GM18507 (cell line): ENCODE data around the gene CYP4B1.

Source experiments
- DNase-seq: peaks from one replicate; pipeline ENCODE4 v3.0.0; 2011; ENCODE audit warnings: low read depth; ENCODE audit not compliant: insufficient read length; ENCODE audit errors: extremely low spot score
- FAIRE-seq: peaks from 2 replicates; lab custom pipeline; 2011; peaks lifted over from hg19 to GRCh38; lab: Jason Lieb, UNC

CYP4B1 gene

DNA sequence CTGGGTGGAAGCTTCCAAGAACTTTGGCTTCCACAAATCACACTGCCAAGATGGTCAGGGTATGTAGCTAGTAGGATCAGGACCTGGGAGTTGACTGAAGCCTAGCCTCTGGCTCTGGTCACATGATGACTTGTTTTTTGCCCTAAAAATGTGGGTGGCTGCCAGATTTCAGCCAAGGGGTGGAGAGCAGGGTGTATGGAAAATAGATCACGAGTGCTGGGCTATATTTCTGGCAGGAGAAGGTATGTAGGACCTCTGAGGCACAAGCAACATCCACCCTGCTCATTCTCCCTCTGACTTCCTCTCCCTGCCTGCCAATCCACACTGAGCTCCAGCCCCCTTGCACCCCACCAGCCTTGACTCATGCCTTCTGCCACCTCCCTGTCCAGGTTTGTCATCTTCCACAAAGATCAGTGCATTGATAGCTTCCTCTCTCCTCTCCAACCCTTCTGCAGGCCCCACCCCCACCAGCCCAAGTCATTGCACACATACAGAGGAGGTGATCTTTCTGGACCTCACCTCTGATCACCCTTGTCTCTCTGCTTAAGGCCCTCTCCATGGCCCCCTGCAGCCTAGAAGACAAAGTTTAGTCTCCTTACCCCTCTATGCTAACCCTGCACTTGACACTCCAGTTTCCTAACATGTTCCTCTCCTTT, 8.3 kb upstream of the CYP4B1 start:
- no peak for FAIRE-seq
- no peak for DNase-seq

DNA sequence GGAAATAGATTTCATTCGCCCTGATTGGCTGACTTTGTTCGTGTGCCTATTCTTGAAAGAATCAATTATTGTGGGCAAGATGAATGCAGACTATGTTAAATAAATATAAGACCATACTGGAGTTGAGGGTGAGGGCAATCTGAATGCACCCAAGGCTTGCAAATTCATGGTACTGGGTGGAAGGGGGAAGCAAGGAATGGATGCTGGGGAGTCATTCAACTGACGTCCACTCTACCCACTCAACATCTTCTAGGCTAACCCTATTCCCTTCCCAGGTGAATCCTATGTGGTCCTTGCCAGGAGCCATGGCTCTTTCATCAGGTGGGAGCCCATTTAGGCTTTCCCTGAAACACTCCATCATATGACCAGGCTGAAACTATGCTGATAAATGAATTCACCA, 5.7 kb upstream of the CYP4B1 start:
- FAIRE-seq: no peak
- DNase-seq: no peak

DNA sequence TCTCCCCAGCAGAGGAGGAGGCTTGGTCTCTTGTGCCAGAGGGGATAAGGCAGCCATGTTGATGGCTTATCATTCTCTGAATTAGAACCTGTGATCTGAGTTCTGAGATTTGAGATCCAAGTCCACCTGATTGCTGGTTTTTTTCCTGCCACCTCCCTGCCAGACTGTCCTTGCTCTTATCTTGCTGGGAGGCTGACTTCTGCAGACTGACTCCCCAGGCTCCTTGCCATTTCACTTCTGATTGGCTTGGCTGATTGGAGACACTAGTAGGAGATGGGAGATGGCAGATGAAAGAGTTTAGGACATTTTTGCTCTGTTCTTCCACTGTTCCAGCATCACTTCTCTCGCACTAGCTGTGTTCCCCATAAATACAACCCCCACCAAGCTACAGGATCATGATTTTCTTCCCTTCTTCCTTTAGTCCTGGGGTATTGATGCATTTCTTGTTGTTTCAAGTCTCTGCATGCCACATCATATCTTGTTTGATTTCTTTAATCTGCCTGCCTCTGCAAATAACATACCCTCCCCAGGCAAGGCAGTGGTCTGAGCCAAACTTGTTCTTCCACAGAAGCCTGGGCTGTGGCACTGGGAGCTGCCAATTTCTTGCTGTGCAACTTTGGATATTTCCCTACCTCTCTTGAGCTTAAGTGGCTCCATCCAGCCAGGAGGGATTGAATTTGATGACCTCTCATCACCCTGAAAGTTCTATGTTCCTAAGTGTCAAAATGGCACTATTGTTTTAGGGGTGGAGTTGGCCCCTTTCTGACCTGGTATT, 963 bp upstream of the CYP4B1 start:
- FAIRE-seq: no peak
- no peak for DNase-seq

DNA sequence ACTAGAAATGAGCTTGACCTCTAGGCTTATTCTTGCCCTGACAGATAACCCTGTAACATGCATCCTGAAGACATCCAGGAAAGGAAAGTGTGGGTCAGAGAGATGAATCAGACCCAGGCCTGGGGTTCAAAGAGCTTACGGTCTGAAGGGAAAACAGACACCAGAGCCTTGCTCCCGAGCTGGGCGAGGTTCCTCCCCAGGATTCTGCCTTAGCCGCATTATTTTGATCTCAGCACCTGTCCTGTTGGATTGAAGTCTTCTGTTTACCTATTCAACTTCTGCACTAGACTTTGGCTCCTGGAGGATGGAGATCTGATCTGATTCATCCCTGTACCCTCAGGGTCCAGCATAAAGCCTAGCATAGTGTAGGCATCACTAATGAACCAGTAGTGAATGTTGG, 1.9 kb downstream of the CYP4B1 start:
- FAIRE-seq (no peak), DNase-seq (no peak)

DNA sequence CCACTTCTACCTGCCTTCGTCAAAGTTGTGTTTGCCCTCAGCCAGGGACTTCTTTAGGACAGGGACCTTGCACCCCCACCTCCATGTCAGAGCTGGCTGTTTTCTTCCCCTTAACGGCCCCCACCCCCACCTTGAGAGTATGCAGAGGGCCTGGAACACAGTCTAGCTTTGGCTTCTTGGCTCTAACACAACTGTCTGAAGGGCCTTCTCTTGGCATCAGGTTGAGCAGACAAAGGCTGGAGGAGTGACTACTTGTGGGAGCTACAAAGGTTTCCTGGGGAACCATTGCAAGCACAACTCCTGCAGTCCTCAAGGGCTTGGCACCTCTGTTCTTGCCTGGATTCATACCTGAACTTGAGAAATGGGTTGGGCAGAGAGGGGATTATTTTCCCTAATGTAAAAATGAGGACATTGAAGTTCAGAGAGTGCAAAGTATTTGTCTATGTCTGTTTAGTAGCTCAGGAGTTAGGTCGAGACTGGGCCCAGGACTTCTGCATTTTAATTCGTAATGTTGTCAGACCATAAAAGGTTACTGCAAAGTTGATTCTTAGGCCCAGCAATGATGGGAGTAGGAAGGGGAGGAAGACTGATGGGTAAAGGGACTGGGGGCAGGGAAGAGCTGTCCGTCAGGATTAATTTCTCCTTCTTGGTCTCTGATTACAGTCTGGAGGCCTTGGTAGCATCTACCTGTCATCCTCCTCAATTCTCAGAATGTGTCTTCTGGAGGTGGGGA, 2.6 kb downstream of the CYP4B1 start:
- DNase-seq (no peak), FAIRE-seq (no peak)

DNA sequence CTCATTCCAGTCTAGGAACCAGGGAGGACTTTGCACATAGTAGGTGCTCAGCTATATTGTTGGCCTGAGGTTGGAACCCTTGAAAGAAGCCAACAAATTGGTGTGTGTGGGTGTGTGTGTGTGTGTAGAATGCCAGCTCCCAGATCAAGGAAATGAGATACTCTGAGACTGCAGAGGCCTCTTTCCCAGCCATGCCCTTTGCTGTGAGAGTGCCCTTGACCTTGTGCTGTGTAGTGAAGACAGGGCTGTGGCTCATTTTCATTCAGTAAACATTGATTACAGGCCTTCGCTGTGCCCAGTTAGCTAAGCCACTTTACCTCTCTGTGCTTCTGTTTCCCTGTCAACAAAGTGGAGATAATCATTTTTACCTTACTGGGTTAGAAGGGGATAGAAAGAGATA, 3.2 kb downstream of the CYP4B1 start:
- FAIRE-seq: no peak

DNA sequence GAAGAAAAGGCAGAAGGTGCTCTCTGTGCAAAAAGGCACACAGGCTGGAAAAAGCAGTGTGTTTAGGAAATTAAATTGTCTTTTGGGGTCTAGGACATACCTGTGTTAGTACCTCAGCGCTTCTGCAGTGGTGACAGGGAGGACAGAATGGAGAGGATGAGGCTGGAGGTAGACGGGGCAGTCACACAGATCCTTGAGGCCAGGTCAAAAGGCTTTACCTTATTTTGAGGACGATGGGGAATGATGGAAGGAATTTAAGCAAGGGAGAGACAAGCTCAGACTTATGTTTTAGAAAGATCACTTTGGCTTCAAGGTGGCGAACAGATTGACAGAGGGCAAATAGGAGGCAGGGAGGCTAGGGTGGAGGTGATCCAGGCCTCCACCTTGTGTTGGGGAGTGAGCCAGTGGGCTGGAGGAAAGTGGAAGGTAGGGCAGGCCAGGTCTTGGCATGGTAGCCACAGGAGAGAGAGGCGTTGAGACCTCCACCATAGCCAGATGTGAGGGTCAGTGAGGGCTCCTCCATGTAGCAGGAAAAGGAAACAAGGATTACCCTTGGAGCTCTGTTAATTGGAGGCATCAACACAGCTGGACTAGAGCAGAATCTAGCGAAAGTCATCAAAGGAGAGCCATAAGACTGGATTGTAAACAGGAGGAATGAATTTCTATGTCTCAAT, 4.2 kb downstream of the CYP4B1 start:
- no peak for FAIRE-seq
- DNase-seq: no peak

More for the DNA sequence above, 3.2 kb downstream of the CYP4B1 start:
- DNase-seq: no peak

DNA sequence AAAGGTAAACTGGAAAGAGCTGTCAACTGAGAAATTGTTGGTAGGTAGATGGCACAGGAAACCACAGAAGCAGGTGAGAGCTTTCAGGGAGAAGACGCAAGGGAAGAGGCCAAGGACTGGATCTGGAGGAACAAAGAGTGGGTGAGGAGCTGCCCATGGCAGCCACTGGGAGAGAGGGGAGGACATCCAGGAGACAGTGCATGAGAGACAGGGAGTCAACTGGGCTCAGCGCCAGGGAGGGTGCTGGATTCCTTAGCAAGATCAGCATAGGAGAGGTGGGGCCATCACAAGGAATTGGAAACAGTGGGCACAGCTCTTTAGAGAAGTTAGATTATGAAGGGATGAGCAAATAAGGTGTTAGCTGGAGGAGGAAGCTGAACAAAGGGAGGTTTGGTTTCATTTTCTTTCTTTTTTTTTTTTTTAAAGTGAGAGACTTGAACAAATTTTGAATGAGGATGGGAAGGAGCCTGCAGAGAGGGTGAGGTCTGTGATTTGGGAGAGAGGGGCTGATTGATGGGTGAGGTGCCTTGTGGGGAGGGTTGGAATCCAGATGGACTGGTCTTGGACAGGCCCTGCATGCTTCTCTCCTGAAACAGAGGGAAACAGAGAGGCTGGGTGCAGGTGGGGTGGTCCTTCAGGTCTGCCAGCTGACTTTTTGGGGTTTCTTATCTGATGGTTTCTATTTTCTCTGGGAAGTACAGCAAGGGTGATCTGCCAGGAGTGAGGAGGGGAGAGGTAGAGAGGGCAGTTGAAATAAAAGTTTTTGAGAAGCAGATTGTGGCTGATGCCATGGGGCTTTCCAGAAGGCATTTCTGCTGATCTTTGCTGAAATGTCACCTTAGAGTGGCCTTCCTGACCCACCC, 5.4 kb downstream of the CYP4B1 start:
- no peak for DNase-seq
- FAIRE-seq: no peak

DNA sequence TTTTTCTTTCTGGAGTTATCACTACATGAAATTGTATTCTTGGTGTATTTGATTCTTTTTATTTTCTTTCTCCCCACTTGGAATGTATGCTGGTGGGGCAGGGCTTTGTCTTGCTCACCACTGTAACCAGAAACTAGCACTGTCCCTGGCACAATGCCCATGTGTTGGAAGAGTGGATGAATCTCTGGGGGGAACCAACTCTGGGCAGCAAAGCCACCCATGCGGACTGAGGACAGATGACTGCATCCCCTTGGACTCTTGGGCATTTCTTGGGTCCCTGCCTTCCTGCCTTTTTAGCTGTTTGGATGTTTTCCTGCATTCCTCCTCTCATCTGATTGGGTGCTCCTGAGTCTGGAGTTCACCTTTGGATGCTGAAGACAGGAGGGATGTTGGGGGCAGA, 6.1 kb downstream of the CYP4B1 start:
- FAIRE-seq (no peak), DNase-seq (no peak)

DNA sequence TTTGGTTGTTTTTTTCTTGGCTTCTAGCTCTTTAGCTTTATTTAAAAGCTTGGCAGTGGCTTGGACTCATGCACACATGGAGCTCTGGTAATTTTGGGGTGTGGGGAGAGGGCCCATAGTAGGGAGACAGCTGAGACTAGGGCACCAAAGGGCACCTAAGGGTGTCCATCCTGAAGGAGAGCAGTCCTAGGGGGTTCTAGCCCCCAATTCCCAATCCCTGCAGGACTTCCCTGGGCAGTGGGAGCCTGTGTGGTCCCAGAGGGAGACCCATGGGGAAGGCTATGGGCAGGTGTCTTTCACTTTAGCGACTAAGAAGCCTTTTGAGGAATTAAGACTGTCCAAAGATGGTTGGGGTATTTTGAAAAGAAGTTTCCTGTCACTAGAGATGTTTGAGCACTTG, 6.9 kb downstream of the CYP4B1 start:
- FAIRE-seq: no peak
- DNase-seq: no peak

DNA sequence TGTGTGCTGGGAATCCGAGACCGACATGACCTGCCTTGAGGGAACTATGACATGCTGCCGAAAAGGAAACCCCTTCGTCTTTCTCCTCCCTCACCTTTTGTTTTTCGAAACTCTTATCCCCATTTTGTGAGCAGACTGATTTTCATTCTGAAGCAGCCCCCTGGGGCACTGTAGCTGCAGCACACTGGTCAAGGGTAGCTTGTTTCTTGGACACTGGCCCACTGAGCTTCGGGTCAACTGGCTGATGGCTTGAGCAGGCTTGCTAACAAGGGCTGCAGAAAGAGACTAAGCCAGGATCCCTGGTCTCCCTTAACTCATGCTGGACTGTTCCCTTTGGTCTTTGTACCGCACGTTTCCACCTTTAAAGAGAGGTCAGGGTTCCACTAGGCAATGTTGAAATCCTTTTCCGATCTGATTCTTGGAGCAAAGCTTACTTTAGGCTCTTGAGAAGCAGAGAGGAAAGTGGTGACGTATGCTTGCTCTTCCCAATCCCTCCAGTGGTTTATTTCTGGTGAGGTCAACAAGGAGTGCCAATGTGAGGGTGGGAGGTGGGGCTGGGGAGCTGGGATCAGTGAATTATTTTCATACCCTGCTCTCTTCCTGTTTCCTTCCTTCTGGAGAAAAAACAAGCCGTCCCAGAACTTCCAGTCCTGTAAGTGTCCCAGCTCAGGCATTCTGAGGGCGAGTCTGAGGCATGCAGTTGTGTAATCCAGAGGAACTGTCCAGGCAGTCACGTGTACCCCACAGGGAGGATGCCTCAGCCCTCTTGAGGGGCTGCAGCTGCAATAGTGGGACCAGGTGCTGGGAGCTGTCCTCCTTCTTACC, 7.6 kb downstream of the CYP4B1 start:
- FAIRE-seq (no peak), DNase-seq (no peak)

DNA sequence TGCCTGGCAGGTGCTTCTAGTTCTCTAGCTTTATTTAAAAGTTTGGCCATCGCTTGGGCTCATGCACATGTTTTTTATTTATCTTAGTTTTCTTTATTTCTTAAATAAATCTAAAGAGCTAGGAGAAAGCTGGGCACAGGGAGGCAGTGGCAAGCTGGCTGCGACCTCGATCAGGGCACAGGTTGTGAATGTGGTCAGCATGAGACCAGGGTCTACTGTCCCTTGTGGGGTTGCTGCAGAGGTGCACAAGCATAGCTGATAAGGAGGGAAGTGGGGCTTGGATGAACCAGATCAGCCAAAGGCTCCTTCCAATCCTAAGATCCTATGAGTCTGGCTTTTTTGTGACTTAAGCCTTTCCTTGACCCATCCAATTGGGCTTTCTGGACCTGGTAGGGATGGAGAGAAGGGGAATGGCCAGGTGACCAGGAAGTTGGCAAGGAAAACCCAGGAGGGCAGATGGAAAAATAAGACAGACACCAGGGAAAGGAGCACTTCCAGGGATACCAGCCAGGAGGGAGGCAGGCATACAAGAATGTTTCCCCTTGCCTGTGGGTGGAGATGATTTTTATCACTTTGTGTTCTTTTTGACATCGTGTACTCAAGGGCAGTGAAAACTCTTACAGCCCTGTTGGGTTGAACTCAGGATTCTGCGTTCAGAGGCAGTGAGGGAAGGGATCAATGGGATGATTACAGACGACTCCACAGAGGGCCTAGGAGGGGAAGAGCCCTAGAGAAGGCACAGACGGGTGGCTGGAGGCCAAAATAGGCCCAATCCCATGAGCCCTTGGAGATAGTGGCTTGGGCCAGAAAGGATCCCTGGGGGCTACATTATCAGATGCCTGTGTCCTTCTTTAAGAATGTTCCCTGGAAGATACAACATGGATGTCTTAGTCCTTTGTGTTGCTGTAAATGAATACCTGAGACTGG, 8.5 kb downstream of the CYP4B1 start:
- no peak for DNase-seq
- no peak for FAIRE-seq

DNA sequence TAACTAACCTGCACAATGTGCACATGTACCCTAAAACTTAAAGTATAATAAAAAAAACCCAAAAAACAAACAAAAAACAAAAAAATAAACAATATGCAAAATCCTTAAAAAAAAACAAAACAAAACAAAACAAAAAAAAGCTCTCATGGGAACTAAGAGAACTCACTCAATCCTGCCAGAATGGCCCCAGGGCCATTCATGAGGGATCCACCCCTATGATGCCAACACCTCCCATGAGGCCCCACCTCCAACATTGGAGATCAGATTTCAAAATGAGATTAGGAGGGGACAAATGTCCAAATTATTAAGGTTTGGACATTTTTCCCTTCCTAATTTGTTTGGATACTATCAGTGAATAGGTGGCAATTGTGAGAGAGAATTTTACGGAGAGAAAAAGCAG, 10.2 kb downstream of the CYP4B1 start:
- FAIRE-seq (no peak), DNase-seq (no peak)

DNA sequence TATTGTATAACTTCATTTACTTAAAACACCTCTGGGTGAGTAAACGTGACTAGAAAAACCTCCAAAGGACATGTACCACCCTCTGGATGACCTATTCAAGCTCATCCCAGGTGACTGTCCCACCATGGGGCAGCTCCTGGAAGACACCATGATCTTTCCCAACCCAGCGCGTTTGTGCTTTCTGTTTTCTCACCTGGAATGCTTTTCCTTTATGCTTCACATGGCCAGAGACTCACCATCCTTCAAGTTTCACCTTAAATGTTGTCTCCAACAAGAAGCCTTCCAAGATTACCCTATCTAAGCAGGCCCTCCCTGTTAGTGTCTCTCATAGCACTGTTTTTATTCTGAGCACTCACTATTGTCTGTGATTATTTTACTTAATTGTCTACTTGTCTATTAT, 11.1 kb downstream of the CYP4B1 start:
- FAIRE-seq: no peak
- DNase-seq: no peak

DNA sequence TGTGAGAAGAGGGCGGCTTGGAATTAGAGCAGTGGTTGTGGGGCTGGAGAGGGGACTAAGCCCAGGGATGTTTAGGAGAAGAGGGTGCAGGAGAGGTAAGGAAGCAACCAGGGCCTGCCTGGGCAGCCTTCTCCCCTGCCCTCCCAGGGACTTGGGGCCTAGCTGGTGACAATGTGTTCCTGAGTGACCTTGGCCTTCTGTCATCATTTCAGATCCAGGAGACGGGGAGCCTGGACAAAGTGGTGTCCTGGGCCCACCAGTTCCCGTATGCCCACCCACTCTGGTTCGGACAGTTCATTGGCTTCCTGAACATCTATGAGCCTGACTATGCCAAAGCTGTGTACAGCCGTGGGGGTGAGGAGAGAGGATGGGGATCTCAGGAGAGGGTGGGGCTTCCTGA, 11.8 kb downstream of the CYP4B1 start:
- FAIRE-seq (no peak), DNase-seq (no peak)

DNA sequence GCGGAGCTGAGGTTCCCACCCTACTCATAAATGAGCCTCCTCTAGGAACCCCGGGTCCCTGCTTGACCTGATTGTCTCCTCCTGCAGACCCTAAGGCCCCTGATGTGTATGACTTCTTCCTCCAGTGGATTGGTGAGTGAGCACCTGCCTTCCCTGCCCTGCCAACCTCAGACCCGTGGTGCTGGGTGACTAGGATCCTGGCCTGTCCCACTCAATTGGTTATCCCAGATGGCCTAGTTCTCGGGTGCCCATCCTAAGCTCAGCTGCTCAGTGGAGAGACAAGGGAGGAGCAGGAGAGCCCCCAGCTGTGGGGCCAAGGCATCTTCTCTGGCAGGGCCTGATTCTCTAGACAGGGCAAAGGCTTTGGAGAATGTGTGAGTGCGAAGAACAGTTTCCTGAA, 12.2 kb downstream of the CYP4B1 start:
- FAIRE-seq: no peak

More for the DNA sequence above, 12.2 kb downstream of the CYP4B1 start:
- no peak for DNase-seq
